ENCODE results near the gene LHFPL6.

The LHFPL6 gene

GRCh38 chr13:39474600-39474999, 128.4 kb downstream of the LHFPL6 start:
- DNase-seq (ENCODE audit: low read depth in 2 of 3, low spot score in 1 of 3): no peak

DNA sequence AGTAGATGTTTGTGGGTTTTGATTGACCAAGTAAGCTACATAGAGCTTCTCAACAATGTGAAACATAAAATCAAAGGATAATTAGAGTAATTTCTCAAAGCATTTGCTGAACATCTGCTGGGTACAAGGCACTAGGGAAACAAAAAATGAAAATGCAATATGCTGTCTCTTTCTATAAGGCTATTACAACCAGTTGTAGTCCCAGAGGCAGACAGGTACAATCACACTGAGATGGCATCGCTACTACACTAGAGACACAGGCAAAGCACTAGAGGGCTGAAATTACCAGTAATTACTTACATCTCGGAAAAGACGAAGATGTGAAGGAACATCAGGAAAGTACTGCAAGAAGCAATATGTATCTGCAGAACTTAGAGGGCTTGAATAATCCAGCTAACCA, 133.3 kb downstream of the LHFPL6 start:
- DNase-seq (ENCODE audit: low read depth in 2 of 3, low spot score in 1 of 3): no peak

- no peak for DNase-seq (ENCODE audit: low read depth in 2 of 3, low spot score in 1 of 3)
Observed at GRCh38 chr13:39468306-39468705, 134.7 kb downstream of the LHFPL6 start.

DNA sequence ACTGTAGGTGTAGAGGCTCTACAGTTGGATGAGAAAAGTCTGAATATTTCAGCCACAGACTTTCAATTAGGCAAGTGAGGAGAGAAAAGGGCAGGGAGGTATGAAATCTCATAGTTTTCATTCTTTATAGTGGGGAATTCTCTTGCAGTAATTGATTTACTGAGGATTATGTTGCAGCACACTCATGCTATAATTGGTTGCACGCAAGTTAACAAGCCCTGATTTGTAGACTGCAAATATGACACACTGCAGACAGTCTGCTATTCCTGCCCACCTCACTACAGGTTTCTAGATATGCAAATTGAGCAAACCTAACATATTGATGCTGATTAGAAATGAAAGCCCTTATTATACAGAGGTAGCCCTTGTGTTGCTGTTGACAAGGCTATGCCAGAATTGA, 139.4 kb downstream of the LHFPL6 start:
- no peak for DNase-seq (ENCODE audit: low read depth in 2 of 3, low spot score in 1 of 3)

GRCh38 chr13:39462906-39463305, 140.1 kb downstream of the LHFPL6 start:
- DNase-seq (ENCODE audit: low read depth in 2 of 3, low spot score in 1 of 3): no peak

- DNase-seq (ENCODE audit: low read depth in 2 of 3, low spot score in 1 of 3): no peak
Observed at GRCh38 chr13:39462428-39462827, 140.6 kb downstream of the LHFPL6 start.

DNA sequence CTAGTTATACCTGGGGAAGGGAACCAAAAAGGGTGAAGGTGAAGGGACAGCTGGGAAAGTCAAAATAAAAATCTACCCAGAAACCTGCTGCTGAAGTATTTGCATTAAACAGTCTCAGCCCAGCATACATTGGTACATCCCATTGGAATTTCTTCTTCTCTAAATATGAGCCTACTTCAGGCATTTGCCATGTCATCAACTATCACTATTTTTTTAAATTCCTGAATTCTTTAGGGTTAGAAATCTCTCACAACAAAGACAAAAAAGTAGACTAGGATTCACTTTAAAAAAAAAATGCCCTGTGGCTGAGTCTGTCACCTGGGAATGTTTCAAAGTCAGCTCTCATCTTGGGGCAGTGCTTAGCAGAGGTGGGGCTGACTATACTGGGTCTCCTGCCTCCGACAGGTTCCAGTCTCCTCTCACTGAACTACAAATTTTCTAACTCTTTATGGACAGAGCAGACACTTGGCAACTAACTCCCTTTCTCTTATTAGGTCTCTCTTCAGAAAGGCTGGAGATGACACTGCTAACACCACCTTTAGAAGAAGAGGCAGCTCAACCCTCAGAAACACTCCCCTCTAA, 141.2 kb downstream of the LHFPL6 start:
- no peak for DNase-seq (ENCODE audit: low read depth in 2 of 3, low spot score in 1 of 3)

GRCh38 chr13:39457274-39457673, 145.7 kb downstream of the LHFPL6 start:
- DNase-seq (ENCODE audit: low read depth in 2 of 3, low spot score in 1 of 3): no peak

DNA sequence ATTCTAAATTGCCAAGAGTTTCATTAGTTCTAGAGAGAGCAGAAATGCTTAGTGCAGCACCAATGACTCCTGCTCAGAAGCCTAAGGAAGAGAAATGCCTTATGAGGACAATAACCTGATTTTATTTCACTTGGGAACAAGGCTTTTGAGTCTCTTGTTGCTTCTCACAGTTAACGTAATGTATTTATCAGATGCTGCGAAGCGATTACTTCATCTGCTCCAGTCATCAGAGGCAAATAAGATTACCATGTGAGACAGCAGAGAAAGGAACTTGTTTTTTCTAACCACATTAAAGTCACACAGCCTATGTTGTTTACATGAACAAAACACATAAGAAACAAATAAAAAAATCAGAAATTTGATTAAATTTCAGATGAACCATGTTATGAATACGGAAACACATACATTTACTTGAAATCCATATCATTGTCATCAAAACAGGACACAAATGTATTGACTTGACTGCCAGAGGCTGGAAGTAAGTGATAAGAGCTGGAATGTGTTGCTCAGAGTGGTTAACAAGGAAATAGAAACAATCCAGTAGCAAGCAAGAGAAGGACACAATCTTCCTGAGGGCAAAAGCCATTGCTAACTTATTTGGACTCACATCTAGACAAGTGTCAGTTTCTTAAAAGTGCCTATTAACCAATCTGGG, 147.3 kb downstream of the LHFPL6 start:
- no peak for DNase-seq (ENCODE audit: low read depth in 2 of 3, low spot score in 1 of 3)

DNA sequence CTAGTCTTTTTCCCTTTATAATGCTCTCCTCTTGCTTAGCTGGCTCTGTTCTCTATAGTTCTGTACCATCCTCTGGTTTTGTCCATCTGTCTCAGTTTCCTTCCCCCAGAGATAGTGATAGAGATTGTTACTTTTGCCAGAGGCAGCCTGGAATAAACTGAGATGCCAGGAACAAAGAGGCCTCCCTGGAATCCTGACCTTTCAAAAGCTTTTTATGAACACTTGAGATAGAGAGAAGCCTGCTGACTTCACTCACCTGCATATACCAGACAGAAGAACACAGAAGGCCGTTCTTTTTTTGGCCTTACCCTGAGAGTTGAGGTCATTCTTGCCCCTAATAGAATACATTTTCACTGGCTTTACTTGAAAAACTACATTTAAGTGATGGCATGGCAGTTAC, 150.2 kb downstream of the LHFPL6 start:
- no peak for DNase-seq (ENCODE audit: low read depth in 2 of 3, low spot score in 1 of 3)

- DNase-seq (ENCODE audit: low read depth in 2 of 3, low spot score in 1 of 3): no peak
Observed at GRCh38 chr13:39452417-39452816, 150.6 kb downstream of the LHFPL6 start.

DNA sequence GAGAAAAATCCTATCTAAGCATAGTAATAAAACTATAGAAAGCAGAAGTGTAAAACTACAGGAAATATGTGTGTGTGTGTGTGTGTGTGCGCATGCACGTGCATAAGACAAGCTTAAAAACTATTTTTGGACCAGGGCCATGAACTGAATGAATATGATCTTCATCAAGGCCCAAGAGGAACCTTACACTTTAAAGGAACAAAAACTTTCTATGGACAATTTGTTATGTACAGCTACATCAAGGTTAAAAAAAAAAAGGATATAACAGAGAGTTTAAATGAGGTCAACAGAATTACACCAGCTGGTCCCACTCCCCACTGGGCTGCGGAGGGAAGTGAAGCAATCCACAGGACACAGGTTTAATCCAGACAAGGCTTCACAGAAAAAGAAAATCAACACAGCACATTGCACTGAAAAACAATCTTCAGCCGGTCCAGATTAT, 151.1 kb downstream of the LHFPL6 start:
- DNase-seq (ENCODE audit: low read depth in 2 of 3, low spot score in 1 of 3): no peak

DNA sequence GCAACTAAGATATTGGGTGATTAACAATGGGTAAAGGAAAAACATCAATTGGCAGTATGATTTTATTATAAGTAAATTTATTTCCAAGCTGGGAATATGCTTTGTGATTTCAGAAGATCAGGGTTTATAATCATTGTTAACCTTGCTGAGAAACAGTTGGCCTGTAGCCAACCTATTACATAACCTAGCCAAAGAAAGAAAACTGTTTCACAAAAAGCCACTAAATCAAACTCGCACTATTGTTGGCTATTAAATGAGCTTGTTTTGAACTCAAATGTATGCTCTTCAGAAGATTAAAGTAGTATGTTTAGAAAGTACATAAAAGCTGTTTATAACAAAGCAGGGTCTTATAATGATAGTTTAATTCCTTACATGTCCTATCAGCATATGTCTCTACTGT, 151.7 kb downstream of the LHFPL6 start:
- DNase-seq (ENCODE audit: low read depth in 2 of 3, low spot score in 1 of 3): no peak

GRCh38 chr13:39450176-39450575, 152.8 kb downstream of the LHFPL6 start:
- DNase-seq (ENCODE audit: low read depth in 2 of 3, low spot score in 1 of 3): no peak

GRCh38 chr13:39448834-39449233, 154.2 kb downstream of the LHFPL6 start:
- no peak for DNase-seq (ENCODE audit: low read depth in 2 of 3, low spot score in 1 of 3)

- no peak for DNase-seq (ENCODE audit: low read depth in 2 of 3, low spot score in 1 of 3)
Observed at GRCh38 chr13:39446865-39447264, 156.1 kb downstream of the LHFPL6 start.

DNA sequence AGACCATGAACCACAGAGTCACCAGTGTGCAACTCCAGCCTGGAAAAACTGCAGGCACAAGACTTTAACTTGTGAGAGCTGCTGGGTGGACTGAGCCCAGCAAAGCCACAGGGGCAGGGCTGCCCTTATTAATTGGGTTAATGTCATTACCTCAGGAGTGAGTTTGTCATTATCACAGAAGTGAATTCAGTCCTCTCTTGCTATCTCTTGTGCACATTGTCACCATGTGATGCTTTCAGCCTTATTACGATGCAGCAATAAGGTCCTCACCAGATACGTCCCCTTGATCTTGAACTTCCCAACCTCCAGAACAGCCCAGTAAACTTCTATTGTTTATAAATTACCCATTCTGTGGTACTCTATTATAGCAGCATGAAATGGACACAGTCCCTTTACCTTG, 158.1 kb downstream of the LHFPL6 start:
- DNase-seq (ENCODE audit: low read depth in 2 of 3, low spot score in 1 of 3): no peak

- DNase-seq (ENCODE audit: low read depth in 2 of 3, low spot score in 1 of 3): no peak
Observed at GRCh38 chr13:39433651-39434050, 169.3 kb downstream of the LHFPL6 start.

GRCh38 chr13:39432196-39432595, 170.8 kb downstream of the LHFPL6 start:
- no peak for DNase-seq (ENCODE audit: low read depth in 2 of 3, low spot score in 1 of 3)

- no peak for DNase-seq (ENCODE audit: low read depth in 2 of 3, low spot score in 1 of 3)
Observed at GRCh38 chr13:39422845-39423565, 180.0 kb downstream of the LHFPL6 start.

GRCh38 chr13:39419876-39420275, 183.1 kb downstream of the LHFPL6 start:
- no peak for DNase-seq (ENCODE audit: low read depth in 2 of 3, low spot score in 1 of 3)

DNA sequence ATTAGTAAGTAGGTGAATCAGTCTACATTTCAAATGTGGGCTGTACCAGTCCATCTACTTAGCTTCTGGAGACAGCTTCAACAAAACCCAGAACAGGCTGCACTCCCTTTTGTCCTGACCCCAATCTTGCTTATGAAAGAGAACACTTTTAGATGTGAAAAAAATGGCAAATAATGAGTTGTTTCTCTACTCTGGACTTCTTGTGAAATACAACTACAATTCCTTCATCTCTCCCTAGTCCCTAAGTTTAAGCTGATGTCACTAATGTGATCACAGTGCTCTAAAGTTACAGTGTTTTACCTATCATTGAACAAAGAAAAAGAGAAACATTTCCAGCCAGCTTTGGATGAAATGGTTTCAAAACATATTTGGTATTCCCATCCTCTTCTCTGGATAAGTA, 183.9 kb downstream of the LHFPL6 start:
- DNase-seq (ENCODE audit: low read depth in 2 of 3, low spot score in 1 of 3): no peak

DNA sequence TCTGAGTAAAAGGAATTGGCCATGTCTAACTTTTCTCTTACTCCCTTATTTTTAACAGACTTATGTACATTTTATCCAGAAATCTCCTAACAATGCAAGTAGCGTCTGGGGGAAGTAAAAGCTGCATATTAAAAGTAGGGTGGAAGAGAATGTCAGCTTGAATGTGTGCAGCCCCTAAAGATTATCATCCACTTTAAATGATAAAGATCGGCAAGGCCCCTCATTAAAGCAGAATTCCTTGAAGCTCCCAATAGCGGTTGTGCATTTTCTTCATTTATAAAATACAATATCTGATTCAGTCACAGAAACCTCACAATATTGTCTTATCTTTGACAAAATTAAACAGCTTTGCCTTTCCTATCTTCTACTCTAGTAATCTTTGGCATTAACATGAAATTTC, 184.6 kb downstream of the LHFPL6 start:
- no peak for DNase-seq (ENCODE audit: low read depth in 2 of 3, low spot score in 1 of 3)
